Measurements from ENCODE around the gene TTC7B. TPM values are rescaled to one million over a fixed set of nuclear protein-coding genes. Genes with fewer than 3 reads are reported as not detected.

Gene TTC7B
- total and polyA plus RNA-seq, 2 of the 13 experiments (the other 11 are each of a cell fraction or from before 2014, with no cell fraction given) = 1.3 to 3.2 TPM

GRCh38 chr14:90512329-90512991 is 303.8 kb downstream of the TTC7B start (continued):
- TF ChIP-seq POLR2A (IDR thresholded peaks at IDR 0.05; ENCODE audit: insufficient read depth in 1 of 2, low read depth in 2 of 2, low read length in 2 of 2) = 0 out of 4 replicates have a peak, but pooled peaks of 1 of the 2 experiments have one; percentile 4

GRCh38 chr14:90511795-90512328 is 304.4 kb downstream of the TTC7B start:
- BruUV-seq (replicated peaks) = no TSS peak
- peak overlapping the region; percentile 89 for H3K4me2 ChIP-seq (ENCODE audit: low read depth, low read length)
- TF ChIP-seq ZNF816 (CRISPR knock-in tag; IDR thresholded peaks at IDR 0.05; ENCODE audit: borderline replicate concordance) = no peak
- no peak for TF ChIP-seq HNF4G (IDR thresholded peaks at IDR 0.05; ENCODE audit: borderline replicate concordance, low read depth, low read length)
- 0 out of 2 replicates have a peak, but pooled peaks have one; percentile 8 for TF ChIP-seq HNF4G (CRISPR knock-in tag; IDR thresholded peaks at IDR 0.05; ENCODE audit: borderline replicate concordance, low read depth)
- TF ChIP-seq DMAP1 (CRISPR knock-in tag; IDR thresholded peaks at IDR 0.05) = 0 out of 2 replicates have a peak, but pooled peaks have one; percentile 2
- TF ChIP-seq GABPB1 (CRISPR knock-in tag; IDR thresholded peaks at IDR 0.05) = no peak
- TF ChIP-seq ZNF792 (CRISPR knock-in tag; IDR thresholded peaks at IDR 0.05) = no peak
- no peak for TF ChIP-seq MBNL3 (CRISPR knock-in tag; conservative IDR thresholded peaks at IDR 0.05)
- TF ChIP-seq ZSCAN12 (CRISPR knock-in tag; IDR thresholded peaks at IDR 0.05) = no peak
- no peak for TF ChIP-seq ZNF563 (CRISPR knock-in tag; IDR thresholded peaks at IDR 0.05)
- TF ChIP-seq DNMT3B (CRISPR knock-in tag; conservative IDR thresholded peaks at IDR 0.05) = no peak
- no peak for TF ChIP-seq SMARCC2 (IDR thresholded peaks at IDR 0.05)
- TF ChIP-seq NR1H2 (CRISPR knock-in tag; IDR thresholded peaks at IDR 0.05; ENCODE audit: borderline replicate concordance, low read depth) = no peak
- 0 out of 2 replicates have a peak, but pooled peaks have one; percentile 27 for TF ChIP-seq ZNF609 (CRISPR knock-in tag; IDR thresholded peaks at IDR 0.05; ENCODE audit: borderline replicate concordance)
- TF ChIP-seq ZXDC (CRISPR knock-in tag; IDR thresholded peaks at IDR 0.05) = 0 out of 2 replicates have a peak, but pooled peaks have one; percentile 22
- no peak for TF ChIP-seq SP140L (CRISPR knock-in tag; IDR thresholded peaks at IDR 0.05; ENCODE audit: borderline replicate concordance)

More at GRCh38 chr14:90511795-90512328, 304.4 kb downstream of the TTC7B start:
- Histone ChIP-seq H3K27me3 (ENCODE audit: control insufficient read depth in 1 of 2, insufficient read depth in 2 of 2, low read length in 2 of 2) (no peaks in the 10 kb centered on the region), H3K9me3 (ENCODE audit: low read length) (no peaks in the 10 kb centered on the region), H2AFZ (ENCODE audit: low read length) (no peak overlapping the region), H3K9ac (ENCODE audit: insufficient read depth, low read depth, low read length) (peak overlapping the region; percentile 75), H3K4me1 (ENCODE audit: insufficient read depth, low read length) (peaks cover 79% of the 10 kb centered on the region), H3K27ac (ENCODE audit: extremely low read length, insufficient read depth, low read length) (peak overlapping the region; percentile 83), H4K20me1 (ENCODE audit: insufficient read depth, low read length) (no peaks in the 10 kb centered on the region), H3K79me2 (ENCODE audit: insufficient read depth, low read length) (no peaks in the 10 kb centered on the region), H3K36me3 (replicated peaks in 1 of 2; ENCODE audit: control insufficient read depth in 1 of 2, insufficient read depth in 2 of 2, low read length in 2 of 2) (no peaks in the 10 kb centered on the region), H3K4me3 (replicated peaks in 1 of 3; ENCODE audit: insufficient read depth in 1 of 3, low read depth in 2 of 3, low read length in 3 of 3) (peak overlapping the region; percentile 14 to 56 (median 18); a peak in 3 of 6 replicates)
- DNase-seq (ENCODE audit: low spot score) = no peak
- 64% methylated on average over 7 of the region's 9 CpGs for WGBS (ENCODE audit: low lambda C conversion rate)
- intact Hi-C loops (cut with micrococcal nuclease; ENCODE audit: unreplicated experiment) (no loop called here), in situ Hi-C loops (cut with HindIII; ENCODE audit: extremely low pct_ligation_motif_present, low pct_unique_long_range_greater_than_20kb) (loop anchor here (10.0 kb wide), 1 partner anchor 207 kb away; no protein-coding TSS in a partner anchor)
- FAIRE-seq = no peak
- ATAC-seq = no peak
- POLR2A ChIA-PET = interaction anchor here (1.1 to 3.5 kb wide), 5 partner anchors 8 to 128 kb away, joined by 4 to 60 read pairs (median 17); partner anchors contain the start of gene CALM1
- CTCF ChIA-PET (ENCODE audit: low intra/inter-chr PET ratio, low total read pairs) = no interaction called here
